ENCODE measurements around the gene COQ9.

COQ9 gene

DNA sequence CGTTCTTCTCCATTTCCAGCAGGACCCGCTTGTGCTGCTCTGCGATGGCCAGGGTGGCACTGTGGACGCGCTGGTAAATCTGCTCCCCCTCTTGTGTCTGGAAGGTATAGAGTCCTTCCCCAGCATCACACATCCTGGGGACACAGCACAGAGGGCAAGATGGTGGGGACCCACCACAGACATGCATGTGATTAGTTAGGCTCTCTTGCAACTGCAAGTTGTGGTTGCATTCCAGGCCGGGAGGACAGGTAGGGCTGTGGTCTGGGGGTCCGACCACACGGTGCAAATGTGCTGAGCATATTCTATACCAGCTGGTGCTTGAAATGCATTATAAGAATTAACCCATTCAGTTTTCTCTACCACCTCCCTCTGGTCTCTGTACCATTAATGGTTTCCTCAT is 26.6 kb downstream of the COQ9 start:
- no peak for DNase-seq

DNA sequence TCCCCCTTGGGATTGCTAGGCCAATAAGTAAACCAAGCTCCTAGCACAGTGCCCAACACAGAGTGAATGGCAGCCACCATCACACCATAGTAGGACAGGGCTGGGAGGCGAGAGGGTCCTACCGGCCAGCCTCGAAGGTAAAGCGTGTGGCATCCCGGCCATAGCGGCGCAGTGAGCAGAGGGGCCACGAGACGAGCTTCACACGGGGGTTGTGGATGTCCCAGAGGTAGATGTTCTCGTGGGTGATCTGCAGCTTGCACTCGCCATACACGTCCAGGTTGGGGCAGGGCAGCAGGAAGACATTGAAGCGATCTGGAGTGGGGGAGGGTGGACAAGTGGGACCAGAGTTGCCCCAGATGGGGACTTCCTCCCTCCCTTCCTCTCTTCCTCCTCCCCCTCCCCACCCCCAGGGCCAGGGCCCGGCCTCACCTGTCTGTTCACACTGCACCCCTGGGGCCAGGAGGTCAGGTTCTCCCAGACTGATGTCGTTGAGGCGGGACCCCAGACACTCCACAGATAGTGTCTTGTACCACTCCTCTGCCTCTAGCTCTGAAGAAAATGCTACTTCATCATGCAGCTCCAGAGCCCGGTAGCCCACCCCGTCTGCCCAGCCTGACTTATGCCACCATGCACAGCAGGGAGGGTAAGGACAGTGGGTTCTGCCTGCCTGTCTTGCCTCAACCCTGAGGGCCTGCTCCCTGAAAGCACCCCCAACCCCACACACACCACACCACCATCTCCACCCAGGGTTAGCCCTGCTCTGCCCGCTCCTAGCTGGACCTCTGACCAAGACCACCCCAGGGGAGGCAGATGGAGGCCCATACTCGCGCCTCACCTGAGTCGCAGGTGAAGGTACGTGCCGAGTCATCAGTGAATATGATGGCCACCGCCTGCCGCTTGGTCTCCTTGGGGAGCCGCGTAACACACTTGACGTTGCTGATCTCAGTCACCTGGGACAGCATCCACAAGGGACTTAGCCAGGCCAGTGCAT is 27.7 kb downstream of the COQ9 start:
- DNase-seq = no peak

DNA sequence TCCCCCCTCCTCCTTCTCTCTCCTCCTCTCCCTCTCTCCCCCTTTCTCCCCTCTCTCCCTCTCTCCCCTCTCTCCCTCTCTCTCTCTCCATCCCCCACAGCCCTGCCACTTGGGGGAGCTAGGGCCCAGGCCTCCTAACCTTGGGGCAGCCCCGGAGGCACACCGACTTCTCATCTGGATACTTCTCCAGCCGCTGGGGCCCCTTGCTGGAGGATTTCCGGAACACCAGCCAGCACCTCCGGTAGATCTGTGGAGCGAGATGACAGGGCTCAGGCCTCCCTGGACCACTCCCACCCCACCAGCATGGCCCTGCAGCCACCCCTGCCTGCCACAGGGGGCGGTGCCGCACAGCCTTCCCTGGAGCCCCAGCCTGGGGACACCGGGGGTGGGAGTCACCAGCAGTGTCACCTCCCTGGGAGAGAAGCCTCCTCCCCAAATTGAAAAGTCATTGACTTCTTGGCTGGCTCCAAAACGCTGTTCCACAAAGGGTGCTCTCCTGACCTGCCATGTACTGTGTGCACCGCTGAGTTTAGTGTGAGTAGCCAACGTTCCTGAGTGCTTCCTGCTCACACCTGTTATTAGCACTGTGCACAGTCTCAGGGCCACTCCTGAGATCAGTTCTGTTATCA is 28.5 kb downstream of the COQ9 start:
- peak; percentile 44 for DNase-seq

DNA sequence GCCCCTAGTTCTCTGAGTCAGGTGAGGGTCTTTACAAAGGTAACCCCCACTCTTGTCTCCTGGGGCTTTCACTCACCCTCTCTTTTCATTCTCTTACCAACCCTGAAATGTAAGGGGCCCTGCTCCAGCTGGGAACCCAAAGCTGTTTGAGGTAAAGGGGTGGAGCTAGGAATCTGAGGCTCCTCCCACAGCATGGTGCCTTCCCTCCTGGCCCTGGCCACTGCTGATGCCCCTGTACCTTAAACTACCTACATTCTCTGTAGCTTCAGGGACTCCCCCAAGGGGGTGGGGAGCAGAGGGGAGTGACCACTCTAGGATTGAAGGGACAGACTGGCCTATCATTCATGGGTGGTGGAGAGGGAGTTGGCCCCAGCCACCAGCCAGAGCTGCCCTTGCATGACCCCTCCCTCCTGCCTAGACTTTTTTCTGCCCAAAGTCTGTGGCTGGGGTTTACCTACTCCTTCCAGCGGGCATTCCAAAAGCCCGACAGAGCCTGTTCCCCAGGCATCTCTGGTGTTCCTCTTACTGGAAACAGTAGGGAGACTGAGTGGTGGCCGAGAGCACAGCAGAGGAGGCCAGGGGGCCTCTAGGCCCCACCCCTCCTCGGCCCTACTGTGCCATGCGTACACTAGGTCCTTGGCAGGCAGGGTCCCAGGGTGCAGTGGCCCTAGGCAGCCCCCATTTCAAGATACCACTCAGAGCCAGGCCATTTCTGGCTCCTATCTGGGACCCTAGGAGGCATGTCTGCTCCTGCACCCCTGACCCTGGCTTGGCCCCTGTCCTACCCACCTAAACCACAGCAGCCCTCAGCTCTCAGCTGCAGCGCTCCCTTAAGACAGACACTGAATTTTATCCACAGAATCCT is 29.5 kb downstream of the COQ9 start:
- no peak for DNase-seq

GRCh38 chr16:57477531-57478202 is 30.4 kb downstream of the COQ9 start:
- no peak for DNase-seq

DNA sequence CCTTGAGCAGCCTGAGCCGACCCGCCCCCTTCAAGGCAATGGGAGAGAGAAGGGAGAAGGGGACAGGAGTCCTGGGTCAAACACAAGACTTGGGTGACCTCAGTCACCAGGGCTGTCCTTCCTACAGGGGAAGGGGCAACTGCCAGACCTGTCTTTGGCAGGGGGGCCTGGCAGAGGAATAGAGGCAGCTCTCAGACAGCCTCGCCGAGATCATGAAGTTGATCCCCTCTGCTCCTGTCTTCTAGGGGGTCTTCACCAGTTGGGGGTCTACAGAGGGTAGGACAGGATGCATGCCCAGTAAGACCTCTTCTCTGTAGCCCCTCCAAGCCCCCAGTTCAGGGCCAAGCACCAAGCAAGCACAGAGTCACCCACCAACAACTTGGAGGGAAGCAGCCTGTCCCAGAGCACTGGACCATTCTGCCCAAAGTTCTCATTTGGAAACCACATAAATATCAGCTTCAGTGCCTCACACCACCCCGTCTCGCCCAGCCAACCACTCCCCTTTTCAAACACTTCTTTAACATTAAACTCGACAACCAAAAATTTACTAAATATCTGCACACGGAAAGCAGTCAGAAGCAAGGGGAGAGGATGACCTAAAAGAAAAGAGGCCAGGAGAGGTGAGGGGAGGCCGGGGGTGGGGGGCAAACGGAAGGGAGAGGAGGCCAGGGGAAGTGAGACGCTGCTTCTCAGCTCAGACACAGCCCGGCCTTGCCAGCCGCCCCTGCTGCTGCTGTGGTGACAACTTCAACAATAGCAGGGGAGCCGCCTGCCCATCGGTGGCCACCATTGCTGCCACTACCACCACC is 31.3 kb downstream of the COQ9 start:
- DNase-seq = no peak

GRCh38 chr16:57479205-57479975 is 32.1 kb downstream of the COQ9 start:
- no peak for DNase-seq

DNA sequence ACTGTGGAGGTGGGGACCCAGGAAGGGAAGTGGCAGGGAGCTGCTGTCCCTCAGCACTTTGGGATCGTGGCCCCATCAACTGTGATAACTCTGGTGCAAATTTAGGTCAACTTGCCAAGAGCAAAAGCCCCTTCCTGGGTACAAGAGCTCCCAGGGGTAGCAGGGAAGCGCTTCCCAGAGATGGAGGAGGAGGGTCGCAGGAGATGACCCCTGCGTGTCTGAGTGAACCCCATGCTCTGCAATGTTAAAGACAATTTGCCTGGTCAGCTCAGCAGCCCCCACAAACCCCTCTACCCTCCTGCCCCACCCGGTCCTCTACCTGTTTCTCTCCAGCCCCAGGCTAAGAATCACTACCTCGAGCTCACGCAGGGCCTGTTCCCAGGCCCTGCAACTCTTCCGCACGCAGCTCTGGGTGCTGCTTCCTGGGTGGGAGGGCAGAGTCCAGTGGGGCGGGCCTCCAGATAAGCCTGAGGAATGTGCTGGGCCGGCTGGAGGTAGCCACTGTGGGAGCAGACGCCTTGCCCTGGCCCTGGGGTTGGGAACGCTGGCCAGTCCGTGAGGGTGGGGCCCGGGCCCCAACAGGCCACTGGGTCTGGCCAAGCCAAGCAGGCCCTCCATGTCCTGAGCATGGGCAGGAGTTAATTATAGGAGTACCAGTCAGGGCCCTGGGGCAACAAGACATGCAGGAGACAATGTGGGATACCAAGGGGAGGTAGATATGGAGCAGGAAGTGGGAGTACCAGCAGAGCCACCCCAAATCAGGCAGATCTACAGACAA is 32.9 kb downstream of the COQ9 start:
- no peak for DNase-seq

- DNase-seq = no peak
Measured at GRCh38 chr16:57480754-57481230, 33.5 kb downstream of the COQ9 start.

DNA sequence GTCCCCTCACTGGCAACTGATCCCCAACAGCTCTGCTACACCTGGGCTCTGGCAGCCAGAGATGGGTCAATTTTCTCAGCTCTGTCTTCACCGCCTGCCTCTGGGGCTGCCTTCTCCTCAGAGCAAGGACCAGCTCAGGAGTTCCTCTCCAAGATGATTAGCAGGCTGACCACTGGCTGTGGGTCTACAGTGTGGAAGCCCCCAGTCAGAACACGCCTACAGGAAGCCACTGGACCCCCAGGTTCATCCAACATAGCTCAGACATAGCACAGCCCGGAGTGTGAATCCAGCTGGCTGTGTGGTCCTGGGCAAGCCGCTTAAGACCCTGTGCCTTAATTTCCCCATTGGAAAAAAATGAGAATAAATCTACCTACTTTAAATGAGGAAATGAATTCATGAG is 34.1 kb downstream of the COQ9 start:
- no peak for DNase-seq

- no peak for DNase-seq
Measured at GRCh38 chr16:57482845-57483545, 35.7 kb downstream of the COQ9 start.

- DNase-seq = no peak
Measured at GRCh38 chr16:57483725-57484514, 36.6 kb downstream of the COQ9 start.

GRCh38 chr16:57484515-57485005 is 37.3 kb downstream of the COQ9 start:
- DNase-seq = no peak

DNA sequence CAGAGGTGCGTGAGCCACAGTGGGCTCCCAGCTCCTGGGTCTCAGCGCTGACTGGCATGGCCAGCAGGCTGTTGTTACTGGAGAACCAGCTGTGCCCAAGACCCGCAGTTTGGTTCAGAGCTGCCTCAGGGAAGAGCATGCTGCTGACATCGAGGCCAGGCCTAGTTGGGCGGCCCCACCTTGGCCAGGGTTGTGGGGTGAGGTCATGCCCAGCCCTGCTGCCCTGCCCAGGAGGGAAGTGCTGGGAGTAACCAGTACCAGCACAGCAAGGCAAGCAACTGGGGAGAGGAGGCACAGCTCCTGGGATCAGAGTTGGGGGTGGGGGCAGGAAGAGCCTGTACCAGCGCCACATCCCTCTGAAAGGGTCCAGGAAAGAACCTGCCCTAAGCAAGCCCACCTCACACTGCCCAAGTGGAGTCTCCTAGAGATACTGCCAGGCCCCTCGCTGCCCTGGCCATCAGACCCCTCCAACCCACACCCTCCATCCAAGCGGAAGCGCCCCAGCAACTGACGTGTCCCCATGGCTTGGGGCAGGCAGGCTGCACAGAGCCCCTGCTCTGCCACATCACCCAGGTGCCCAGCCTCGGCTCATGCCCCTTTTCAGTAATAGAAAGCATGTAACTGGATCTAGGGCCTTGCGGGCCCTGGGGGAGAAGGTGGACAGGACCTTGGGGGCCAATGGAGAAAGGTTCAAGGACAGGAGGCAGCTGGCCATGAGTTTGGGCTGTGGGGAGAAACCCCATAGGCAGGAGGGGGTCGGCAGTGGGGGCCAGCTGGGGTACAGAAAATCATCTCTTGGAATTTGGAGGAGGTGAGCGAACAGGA is 38.0 kb downstream of the COQ9 start:
- DNase-seq = no peak

GRCh38 chr16:57485916-57486857 is 38.9 kb downstream of the COQ9 start, which contains the start of gene DOK4:
DOK4 (minus strand) TSS chr16:57486493; CDS start chr16:57479507, 6,986 bp downstream.
- peak; percentile 69 for DNase-seq
